OCI-LY1 (cell line): ENCODE measurements around the gene DTX3.

Source experiments
- EZH2 ChIP-seq: fragments of 200-600 bp; sonication (generic), shearing (Covaris generic); IDR thresholded peaks from 2 replicates; pipeline ENCODE4 v1.8.0; 2017; ENCODE audit warnings: borderline replicate concordance, mixed run types, mild to moderate bottlenecking, antibody characterized with exemption, low read length, moderate library complexity, mixed read lengths
- TF ChIP-seq, protein P1 (sequence below): fragments of 200-600 bp; sonication (generic), shearing (Covaris generic); IDR thresholded peaks from 2 replicates; pipeline ENCODE4 v1.5.1; 2017; ENCODE audit warnings: mild to moderate bottlenecking, antibody characterized with exemption, low read length, moderate library complexity, mixed read lengths

DNA sequence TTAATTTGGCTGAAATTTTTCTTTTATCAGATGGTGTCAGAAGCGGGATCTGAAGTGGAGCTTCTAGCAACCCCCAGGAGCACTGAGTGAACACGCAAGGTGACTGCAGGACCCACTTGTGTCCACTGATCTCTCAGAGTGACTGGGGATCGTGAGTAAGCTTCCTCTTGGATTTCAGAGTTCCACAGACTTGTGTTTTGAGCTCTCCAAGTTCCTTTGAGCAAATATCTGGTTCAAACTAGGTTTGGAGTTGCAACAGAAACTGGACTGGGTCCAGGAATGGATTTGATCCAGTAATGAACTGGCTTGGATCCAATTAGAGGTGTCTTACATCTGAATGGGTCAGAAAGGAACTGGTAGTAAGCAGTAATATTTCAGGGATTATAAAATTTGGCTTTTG is 53.1 kb downstream of the DTX3 start:
- TF ChIP-seq, protein P1, sequence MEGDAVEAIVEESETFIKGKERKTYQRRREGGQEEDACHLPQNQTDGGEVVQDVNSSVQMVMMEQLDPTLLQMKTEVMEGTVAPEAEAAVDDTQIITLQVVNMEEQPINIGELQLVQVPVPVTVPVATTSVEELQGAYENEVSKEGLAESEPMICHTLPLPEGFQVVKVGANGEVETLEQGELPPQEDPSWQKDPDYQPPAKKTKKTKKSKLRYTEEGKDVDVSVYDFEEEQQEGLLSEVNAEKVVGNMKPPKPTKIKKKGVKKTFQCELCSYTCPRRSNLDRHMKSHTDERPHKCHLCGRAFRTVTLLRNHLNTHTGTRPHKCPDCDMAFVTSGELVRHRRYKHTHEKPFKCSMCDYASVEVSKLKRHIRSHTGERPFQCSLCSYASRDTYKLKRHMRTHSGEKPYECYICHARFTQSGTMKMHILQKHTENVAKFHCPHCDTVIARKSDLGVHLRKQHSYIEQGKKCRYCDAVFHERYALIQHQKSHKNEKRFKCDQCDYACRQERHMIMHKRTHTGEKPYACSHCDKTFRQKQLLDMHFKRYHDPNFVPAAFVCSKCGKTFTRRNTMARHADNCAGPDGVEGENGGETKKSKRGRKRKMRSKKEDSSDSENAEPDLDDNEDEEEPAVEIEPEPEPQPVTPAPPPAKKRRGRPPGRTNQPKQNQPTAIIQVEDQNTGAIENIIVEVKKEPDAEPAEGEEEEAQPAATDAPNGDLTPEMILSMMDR: no peak
- TF ChIP-seq EZH2: no peak
